ENCODE results near the gene PIP5K1A.
"Not testable (repeated sequence)": the region's sequence is repeated elsewhere in the genome, so short reads cannot be mapped to it uniquely, and the experiment has no call there.

- not testable (repeated sequence) for TF ChIP-seq CTCF (IDR thresholded peaks at IDR 0.05); POLR2A (IDR thresholded peaks at IDR 0.05); POLR2AphosphoS5 (IDR thresholded peaks at IDR 0.05; ENCODE audit: insufficient read depth in 1 of 2, low read depth in 1 of 2)
These were observed 7.1 kb downstream of the PIP5K1A start for GRCh38 chr1:151205381-151205965.

All from vagina (tissue), 2 donors.